SK-N-MC (cell line): Measurements from ENCODE around the gene CEMIP.

Source experiments
- EZH2 ChIP-seq: fragments of 200-600 bp; sonication (generic); IDR thresholded peaks from one replicate; pipeline ENCODE4 v1.6.1; 2017; ENCODE audit warnings: antibody characterized with exemption
- FOXP2 ChIP-seq: optimal IDR thresholded peaks from 2 replicates; pipeline ENCODE3; 2011; ENCODE audit warnings: mild to moderate bottlenecking, moderate library complexity; ENCODE audit not compliant: insufficient read depth; ENCODE audit errors: extremely low read length, control extremely low read depth
- POLR2AphosphoS5 ChIP-seq: IDR thresholded peaks from 2 replicates; pipeline ENCODE4 v1.6.1; 2012; ENCODE audit warnings: mild to moderate bottlenecking, low read depth, low read length, borderline replicate concordance

DNA sequence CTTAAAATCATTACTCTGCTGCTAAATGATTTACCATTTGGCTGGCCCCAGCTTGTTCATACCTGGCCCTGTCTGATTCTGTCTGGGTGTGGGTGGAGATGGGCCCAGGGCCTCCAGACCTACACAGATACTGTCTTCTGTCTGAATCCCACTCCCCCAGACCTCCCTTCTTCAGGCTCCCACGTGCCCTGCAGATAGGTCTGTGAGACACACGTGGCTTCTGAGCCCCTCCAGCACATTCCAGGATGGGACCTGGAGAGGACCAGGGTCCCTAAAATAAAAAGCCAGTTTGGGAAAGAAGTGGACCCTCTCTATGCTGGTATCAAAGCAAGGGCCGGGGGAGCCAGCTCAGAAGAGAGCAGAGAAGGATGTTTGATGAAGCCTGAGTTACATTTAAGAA lies 14.6 kb upstream of the CEMIP start:
- TF ChIP-seq POLR2AphosphoS5 (no peak), EZH2 (no peak), FOXP2 (no peak)
